GM18868 (cell line): Measurements from ENCODE around the gene CRACDL.

ENCODE experiments used
- ATAC-seq: cut with Tn5 transposase; IDR thresholded peaks from one replicate; pipeline ENCODE4 v1.9.1; 2021; ENCODE audit warnings: mild to moderate bottlenecking, moderate library complexity; ENCODE audit not compliant: unreplicated experiment

Gene CRACDL

DNA sequence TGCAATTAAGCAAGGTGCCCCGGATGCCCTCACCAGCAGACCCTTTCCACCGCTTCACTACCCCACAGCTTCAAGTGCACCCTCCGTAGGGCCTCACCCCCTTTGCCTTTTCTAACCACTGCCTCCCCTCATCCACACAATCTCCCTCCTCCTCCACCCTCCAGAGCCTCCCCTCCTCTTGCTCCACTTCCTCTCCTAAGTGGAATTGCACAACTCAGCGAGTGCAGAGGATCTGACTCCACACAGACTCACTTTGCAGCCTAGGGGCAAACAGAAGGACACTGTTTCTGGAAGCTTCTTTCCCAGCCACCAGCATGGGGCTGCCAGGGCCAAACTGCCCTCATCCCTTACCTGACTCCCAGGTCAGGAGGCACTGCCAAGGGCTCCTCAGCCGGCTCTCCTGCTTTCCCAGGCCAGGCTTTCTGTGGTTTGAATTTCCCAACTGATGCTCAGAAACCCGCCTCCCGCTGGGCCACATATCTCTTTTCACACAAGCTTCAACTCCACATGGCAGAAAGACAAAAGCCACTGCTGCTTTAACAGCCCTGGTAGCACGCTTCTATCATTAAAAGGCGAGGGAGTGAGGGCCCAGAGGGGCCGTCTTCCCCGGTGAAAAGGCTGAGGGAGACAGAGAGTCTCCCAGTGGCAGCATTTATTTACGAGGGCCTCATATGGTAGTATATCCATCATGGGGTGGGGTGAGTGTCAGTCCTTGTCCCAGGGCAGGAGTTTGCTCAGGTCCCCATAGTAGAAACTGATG is 130.4 kb downstream of the CRACDL start:
- no peak for ATAC-seq

GRCh38 chr2:98804736-98805135 is 131.3 kb downstream of the CRACDL start:
- ATAC-seq, result no peak

DNA sequence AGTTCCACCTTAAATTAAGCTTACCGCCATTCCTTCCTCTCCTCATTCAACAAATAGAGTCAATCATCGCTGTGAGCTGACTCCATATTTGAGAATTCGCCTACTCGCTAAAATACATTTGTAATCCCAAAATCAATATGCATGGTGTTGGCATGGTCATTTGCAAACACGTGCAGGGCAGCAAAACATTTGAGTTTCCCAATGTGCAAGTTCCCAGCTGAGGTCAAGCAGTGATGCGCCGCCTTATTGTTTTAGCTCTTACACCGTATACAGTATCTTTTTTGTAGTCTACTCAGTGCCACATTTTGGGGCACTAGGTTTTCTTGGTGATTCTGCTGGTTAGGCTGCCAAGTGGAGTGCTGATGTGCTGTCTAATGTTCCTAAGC is 131.8 kb downstream of the CRACDL start:
- no peak for ATAC-seq

DNA sequence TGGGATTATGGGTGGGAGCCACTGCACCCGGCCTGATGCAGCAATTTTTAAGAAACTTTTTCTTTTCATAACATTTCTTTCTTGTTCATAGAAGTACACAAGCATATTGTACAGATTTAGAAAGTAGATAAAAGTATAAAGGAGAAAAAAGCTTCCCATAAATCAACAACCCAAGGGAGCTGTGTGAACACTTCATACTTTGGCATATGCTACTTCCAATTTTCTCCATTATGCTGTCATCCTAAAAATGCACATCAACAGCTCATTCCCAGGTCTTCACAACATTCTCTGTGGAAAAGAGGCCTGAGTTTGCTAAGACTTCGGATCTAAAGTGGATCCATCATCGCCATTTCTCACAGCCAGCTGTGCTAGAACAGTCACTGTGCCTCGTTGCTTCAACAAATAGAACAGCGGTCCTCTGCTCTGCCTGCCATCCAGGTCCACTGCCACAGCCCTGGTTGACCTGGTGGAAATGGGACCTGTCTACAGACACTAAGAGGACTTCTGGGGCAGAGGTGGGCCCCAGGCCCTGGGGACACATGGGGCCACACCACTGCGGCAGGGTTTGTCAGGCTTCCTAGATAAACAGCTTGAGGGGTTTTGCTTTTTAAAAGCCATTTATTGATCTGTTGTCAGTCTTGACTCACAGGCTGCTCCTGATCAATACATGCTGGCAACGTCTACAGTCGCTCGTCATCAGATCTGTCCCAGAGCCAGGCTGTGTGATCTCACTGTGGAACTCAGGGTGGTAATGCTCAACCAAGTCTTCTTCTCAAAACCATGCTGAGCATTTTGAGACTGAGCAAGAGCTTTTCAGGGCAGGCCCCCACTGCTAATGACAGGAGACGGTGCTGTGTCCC is 132.4 kb downstream of the CRACDL start:
- no peak for ATAC-seq

GRCh38 chr2:98802344-98802743 is 133.7 kb downstream of the CRACDL start:
- ATAC-seq, result no peak

DNA sequence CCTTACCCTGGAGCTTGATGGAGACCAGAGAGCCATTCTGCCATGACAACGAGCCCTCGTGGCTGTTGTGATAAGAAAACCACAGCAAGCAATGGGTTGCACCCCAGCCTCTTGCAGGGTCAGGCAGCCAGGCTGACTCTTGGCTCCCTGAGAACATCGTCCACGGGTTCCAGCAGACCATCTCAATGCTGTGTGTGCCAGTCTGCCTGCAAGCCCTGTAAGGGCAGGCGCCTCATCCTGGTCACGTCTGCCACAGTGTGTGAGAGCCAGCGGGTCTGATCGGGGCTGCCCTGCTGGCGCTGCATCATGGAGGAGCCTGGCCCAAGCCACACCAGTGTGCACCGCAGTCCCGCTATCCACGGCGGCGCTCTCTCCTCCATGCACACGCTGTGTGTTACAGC is 134.1 kb downstream of the CRACDL start:
- ATAC-seq, result no peak

- no peak for ATAC-seq
These were observed 134.7 kb downstream of the CRACDL start for GRCh38 chr2:98801286-98801685.

DNA sequence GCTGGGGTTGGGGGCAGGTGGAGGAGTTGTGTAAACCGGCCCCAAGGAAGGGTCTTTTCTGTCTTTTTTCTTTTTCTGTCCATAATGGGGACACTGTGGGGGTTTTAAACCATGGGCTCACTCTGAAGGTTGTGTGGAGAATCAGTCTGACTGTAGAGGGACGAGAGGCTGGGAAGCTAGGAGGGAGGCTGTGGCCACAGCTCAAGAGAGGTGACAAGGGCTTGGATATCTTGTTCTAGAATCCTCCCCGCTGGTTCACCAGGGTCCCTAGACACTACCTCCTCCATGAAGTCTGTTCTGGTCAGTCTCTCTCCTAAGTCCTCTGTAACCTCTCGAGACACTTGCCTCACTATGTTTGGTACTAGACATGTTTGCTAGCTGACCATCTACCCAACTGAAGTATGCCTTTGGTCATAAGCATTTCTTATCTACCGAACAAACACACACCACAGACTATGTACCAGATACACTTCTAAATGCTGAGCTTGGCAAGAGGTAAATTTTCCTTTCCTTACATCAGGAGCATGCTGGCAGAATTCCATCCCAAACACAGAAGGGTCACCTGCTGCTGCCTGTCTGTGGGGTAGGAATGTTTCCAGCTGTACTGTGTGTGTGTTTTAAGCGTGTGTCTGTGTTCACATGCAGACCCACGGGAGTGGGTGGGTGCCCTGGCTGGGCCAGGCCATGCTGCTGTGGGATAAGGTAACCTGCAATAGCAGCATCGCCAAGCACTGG is 135.5 kb downstream of the CRACDL start:
- ATAC-seq, result no peak

- ATAC-seq, result no peak
These were observed 136.4 kb downstream of the CRACDL start for GRCh38 chr2:98799375-98800329.

DNA sequence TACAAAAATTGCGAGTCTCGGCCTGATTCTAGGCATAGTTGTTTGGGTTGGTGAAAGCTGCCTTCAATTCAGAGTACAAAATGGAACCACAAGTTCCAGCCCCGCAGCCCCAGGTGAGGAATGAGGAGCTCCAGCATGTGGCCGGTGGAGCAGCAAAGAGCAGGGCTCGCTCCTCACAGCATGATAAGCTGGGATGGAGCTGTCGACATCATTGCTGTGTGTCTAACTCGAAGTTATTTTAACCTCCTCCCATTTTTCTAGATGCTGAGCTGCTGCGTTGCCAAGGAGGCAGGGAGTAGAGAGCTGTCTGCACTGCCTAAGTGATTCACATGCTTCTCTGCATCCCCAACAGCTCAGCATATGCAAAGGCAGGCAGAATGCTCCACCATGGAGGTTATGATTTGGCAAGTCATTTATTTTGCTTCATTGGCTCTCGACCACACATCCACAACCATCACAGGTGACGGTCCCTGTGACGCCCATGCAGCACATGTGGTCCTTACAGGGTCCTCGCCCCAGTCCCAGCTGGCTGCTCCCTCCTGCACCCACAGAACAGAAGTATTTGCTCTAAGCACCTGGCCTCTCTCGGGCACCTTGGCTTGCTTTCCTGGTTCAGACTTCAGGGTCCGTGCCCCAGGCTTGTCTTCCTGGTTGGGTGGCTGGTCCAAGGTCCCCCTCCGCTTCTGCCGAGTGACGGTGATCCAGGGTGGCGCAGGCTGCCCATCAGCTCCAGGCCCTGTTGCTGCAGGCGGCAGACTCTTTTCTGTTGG is 139.1 kb downstream of the CRACDL start:
- no peak for ATAC-seq

DNA sequence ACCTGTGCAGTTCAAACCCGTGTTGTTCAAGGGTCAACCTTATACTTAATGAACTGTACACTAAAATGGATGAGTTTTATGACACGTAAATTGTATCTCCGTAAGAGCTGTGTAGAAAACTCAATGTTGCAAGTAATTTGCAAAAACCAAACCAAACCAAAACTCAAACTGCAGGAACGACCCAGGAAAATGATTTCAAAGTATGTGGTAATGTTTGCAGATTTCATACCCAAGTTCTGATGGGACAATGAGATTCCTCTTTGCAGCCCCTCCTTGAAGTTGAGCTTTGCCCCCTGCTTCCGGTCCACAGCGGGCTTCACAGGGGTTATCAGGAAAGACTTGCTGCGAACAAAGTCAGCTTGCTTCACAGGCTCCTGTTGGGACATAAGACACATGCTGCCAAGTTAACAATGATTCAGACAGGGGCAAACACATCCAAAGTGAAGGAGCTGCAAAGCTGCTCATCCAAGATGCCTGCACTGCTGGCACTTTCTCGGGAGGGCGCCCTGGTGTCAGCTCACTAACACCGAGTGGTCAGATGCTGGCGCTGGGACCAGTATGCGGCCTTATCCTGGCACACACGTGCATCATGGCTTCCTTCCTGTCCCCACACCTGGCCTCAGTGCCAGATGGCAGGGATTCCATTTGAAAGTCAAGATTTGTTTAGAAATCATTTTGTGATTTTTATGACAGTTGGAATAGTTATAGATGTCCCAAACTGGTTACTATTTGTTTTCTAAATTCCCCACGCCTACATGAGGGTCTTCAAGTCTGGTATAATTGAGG is 139.9 kb downstream of the CRACDL start:
- ATAC-seq, result no peak

GRCh38 chr2:98793897-98794830 is 141.9 kb downstream of the CRACDL start:
- no peak for ATAC-seq

DNA sequence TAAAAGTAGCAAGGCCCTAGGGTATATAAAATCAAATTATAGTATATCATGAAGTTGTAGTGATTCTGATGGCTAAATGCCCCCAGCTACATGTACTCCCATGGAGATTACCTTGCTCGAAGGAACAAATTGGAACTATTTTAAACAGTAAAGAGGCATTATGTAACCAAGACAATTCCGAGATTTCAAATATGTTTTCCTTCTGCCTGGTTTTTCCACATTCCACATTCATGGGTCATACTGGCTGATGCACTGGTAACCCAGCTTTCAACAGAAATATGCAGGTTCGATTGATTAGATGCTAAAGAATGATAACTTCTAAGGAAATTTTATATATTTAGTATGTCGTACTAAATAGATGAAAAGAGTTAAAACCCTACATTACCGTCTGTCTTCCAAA is 142.8 kb downstream of the CRACDL start:
- no peak for ATAC-seq

GRCh38 chr2:98790221-98790620 is 145.8 kb downstream of the CRACDL start:
- no peak for ATAC-seq

- ATAC-seq, result no peak
These were observed 148.3 kb downstream of the CRACDL start for GRCh38 chr2:98787700-98788099.

- no peak for ATAC-seq
These were observed 149.8 kb downstream of the CRACDL start for GRCh38 chr2:98786179-98786578.

DNA sequence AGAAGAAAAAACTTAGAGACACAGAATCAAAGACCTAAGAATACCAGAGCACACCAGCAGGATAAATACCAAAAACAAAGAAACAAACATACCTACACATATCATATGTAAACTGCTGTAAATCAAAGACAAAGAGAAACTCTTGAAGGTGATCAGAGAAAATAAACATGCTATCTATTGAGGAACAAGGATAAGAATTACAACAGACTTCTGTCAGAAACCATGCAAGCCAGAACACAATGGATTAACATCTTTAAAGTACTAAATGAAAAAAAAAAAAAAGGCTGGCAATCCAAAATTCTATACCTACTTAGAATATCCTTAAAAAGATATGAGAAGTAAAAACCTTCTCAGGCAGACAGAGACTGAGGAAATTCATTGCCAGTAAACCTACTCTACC is 153.5 kb downstream of the CRACDL start:
- ATAC-seq, result no peak

DNA sequence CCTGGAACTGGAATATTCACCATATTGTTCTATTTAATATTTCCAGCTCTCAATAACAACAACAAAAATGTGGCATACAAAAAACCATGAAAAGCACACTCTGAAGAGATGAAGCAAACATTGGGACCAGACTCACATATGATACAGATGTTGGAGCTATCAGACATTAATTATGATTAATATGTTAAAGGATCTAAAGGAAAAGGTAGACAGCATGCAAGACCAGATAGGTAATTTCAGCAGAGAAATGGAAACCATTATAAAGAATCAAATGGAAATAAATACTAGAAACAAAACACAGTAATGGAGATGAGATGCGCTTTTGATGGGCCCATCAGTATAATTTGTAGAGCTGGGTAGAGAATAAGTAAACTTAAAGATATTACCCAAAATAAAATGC is 154.2 kb downstream of the CRACDL start:
- ATAC-seq, result no peak
